Activated CD4-positive, alpha-beta T cell treated with anti-CD3 and anti-CD28 coated beads for 1 hour (primary cell): Measurements from ENCODE around the gene ENTPD5.
A peak's percentile ranks its signal among the peaks of the same experiment; 100 is the strongest.
"Not testable (repeated sequence)": the region's sequence is repeated elsewhere in the genome, so short reads cannot be mapped to it uniquely, and the experiment has no call there.

Experiments used
- DNase-seq: peaks from one replicate; pipeline ENCODE4 v3.0.0-alpha.2; 2020

ENTPD5 gene

DNA sequence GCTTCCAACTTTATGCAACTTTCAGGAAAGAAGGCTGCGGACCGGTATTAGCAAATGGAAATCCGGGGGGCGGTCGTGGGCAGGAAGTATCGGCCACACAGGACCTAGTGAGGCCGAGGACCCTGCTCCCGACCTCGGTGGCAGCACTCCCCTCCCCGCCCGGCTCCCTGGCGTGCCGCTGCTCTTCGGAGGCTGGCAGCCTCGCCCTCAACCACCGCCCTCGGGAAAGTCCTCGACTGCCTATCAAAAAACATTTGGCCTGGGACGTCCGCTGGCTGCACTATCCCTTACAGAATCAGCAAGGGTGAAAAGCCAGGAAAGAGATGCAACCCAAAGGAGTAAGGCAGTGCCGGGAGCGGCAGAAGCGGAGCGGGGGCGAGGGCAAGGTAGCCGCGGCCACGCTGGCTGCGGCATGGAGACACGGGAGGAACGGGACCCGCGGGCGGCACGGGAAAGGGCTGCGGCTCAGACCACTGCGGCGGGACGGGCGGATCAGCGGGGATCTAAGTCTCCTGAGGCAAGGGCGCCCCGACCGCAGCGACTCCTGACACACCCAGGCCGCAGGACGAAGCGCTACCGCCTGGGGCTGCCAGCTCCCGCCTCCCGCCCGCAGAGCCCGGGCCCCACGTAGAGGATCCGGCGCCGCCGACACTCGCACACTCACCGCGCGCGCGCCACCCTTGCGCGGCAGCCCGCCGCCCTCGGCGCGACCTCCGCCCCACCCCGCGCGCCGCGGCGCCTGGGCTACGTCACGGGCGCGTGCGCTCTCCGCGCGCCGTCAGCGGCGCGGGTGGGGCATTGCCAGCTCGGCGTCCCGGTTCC lies at the start of gene ENTPD5, which contains the start of gene BBOF1:
ENTPD5 (minus strand) TSS at position 703 of the 822 bp plus-strand sequence. CDS start 31,186 bp downstream, outside the sequence.
BBOF1 (plus strand) TSS at position 764 of the 822 bp plus-strand sequence. CDS start 130 bp downstream, outside the sequence.
- DNase-seq: peak; percentile 79

DNA sequence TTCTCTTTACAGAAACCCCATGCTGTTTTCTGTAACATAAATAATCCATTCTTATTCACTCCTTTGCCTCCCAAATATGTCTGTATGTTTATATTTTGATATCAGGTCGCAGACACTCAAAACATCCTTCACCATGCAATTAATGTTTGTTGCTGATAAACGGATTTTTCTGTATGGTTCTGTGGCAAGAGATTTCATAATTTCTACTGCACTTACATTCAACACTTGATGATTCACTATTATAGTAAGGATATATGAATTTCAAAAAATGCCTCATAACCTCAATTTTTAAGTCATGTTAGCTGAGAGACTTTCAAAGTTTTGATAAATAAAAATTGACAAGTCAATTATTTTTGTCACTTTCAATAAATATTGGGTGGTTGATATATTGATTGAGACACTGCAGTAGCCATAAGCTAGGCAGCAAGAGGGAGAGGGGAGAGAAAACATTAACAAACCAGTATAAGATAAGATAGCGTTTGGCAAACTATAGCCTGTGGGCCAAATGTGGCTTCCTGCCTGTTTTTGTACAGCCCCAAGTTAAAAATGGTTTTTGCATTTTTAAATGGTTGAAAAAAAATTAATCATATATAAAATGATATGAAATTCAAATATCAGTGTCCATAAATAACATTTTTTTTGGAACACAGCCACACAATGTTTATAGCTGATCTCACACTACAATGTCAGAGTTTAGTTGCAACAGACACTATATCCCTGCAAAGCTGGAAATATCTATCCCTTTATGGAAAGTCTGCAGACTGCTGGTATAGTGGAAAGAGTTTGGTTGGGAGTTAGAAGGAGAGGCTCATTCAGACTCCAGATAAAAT lies 46.9 kb upstream of the ENTPD5 start:
- DNase-seq: no peak

DNA sequence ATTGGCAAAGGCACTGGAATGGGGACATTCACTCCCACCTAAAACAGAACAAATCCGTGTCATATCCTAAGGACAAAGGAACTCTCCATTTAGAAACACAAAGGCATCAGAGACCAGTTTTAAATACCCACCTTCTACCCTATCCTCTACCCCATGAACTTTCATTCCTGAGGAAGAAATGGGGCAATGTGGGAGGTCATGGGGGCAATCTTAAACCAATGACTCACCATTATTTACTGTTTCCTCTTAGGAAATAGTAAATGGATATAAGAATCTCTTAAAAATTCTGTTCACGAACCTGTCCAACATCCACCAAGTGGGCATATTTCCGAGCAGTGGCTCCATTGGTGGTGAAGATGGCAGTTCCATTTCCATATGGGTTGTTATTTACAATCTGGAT lies 45.8 kb upstream of the ENTPD5 start:
- DNase-seq: no peak

- DNase-seq: no peak
These were observed 45.3 kb upstream of the ENTPD5 start for GRCh38 chr14:74064426-74064825.

- no peak for DNase-seq
These were observed 43.7 kb upstream of the ENTPD5 start for GRCh38 chr14:74062809-74063150.

DNA sequence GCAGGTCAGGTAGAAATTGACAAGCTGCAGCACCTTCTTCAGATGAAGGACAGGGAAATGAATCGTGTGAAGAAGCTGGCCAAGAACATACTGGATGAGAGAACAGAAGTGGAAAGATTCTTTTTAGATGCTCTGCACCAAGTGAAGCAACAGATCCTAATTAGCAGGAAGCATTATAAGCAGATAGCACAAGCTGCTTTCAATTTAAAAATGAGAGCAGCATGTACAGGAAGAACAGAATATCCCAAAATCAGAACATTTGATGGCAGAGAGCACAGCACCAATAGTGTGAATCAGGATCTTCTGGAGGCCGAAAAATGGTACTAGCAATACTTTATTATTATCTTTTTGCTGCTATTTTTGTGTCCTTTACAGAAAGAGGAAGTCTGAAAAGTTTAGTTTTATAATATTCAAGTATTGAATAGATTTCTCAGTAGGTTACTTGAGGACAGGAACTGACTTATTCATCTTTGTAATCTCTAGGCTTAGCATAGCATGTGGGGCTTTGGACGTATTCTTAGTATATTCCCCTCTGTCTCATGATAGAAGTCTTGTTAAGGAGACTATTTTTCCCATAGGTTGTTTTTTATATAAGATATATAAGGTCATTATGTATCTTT lies 30.9 kb upstream of the ENTPD5 start:
- no peak for DNase-seq

DNA sequence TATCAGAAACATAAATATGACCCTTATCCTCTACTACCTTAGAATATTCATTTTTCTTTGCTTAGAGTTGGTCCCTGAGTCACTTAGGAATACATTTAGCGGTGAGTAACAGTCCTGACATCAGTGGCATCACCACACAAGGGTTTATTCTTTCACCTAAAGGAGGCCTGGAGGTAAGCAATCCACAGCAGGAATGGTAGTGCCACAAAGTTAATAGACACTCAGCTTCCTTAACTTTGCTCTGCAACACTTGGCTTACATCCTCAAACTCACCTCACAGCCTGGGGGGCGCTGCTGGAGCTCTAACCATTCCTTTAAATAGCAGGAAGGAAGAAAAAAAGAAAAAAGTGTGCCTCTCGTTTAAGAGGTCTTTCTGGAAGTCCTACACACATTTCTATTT lies 29.2 kb upstream of the ENTPD5 start:
- DNase-seq: no peak

DNA sequence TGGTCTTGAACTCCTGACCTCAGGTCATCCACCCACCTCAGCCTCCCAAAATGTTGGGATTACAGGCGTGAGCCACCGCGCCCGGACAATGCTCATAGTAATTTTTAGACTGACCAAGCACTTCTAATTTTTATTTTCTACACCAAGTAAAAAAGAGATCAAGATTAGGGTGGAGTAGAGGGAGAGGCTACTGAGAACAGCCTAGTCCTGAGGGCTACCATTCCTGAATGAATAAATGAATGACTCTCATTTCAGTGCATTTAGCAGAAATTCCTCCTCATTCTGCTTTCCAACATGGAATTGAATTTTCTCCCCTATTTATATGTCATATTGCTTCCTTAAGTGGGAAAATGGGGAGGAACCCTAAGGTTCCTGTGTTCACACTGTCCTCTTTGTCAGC lies 26.4 kb upstream of the ENTPD5 start:
- DNase-seq: no peak

- no peak for DNase-seq
These were observed 23.2 kb upstream of the ENTPD5 start for GRCh38 chr14:74042296-74042695.

DNA sequence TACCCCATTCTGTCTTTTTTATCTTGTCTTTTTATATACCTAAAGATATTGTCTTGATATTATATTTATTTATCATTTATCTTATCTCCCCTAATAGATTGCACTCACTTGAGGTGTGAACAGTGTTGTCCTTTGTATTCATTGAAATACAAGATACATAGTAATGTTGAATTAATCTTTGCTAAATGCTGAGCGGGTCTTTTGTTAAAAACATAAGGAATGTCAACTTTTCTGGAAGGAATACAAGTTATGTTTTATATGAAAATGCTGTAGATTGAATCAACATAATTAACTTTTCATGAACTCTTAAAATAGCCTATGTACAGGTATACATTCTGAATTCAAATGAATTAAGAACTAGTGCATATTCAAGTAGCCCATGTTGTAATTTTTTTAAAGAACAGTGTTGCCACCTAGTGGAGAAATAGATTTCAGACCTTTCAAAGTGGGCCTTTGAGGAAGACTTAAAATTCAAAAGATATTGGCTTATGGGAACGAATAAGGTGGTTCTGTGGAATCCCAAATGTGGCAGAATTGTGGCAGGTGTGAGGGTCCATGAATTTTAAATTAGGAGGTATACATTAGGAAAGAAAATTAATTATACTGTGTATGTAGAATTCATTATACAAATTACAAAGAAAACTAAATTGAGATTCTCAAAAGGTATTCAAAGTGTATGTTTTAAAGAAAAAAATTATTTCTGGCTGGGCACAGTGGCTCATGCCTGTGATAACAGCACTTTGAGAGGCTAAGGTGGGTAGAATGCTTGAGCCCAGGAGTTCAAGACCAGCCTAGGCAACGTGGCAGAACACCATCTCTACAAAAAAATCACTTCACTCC lies 19.2 kb upstream of the ENTPD5 start:
- DNase-seq: no peak

GRCh38 chr14:74035556-74035955 lies 16.5 kb upstream of the ENTPD5 start:
- no peak for DNase-seq

- no peak for DNase-seq
These were observed 15.5 kb upstream of the ENTPD5 start for GRCh38 chr14:74034572-74034971.

- DNase-seq: no peak
These were observed 10.0 kb upstream of the ENTPD5 start for GRCh38 chr14:74029136-74029535.

GRCh38 chr14:74022346-74022745 lies 3.3 kb upstream of the ENTPD5 start:
- no peak for DNase-seq

DNA sequence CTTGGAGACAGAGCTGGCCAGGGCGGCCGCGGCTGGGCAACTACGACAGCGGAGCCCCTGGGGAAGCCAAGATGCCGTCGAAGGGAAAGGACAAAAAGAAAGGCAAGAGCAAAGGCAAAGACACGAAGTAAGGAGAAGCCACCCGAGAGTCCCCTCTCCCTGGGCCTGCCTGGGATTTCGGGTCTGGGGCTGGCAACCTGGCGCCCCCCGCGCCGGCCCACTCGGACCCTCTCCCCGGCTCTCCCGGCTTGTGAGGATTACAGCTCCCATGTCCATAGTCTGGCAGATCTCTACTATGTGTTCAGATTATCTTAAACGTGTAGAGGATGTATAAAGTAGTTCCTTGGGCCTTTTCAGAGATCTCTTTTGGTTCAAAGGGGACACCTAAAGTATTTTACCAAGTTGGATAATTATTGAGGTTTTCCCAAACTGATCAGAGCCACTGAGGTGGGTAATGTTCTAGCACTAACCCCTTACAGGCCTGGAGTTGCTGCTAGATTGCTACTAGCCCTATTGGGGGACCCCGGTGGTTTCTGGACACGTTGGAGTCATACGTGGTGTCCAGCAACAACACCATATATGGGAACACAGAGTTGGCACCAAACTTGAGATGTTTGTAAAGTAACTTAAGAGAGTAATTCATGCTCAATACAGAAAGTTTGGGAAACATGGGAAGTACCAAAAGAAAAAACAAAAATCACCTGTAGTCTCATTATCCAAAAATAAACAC lies 485 bp upstream of the ENTPD5 start:
- no peak for DNase-seq

GRCh38 chr14:74018174-74018585 lies 908 bp downstream of the ENTPD5 start:
- DNase-seq: no peak

DNA sequence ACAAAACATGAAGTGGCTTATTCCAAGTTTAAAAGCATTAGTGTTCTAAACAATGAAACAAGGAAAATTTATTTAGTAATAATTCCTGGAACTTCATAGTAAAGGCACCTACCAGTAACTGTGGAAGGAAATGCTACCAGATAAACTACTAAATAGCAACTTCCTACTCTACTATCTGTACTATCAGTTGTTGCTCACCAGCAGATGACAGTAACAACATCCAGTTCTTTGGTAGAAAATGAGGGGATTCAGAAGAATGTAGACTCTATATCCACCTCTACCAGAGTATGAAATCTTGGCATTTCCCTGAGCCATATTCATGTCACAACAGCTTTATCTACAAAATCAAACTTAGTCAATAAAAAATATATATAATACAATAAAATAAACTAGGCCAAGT lies 3.1 kb downstream of the ENTPD5 start:
- no peak for DNase-seq

DNA sequence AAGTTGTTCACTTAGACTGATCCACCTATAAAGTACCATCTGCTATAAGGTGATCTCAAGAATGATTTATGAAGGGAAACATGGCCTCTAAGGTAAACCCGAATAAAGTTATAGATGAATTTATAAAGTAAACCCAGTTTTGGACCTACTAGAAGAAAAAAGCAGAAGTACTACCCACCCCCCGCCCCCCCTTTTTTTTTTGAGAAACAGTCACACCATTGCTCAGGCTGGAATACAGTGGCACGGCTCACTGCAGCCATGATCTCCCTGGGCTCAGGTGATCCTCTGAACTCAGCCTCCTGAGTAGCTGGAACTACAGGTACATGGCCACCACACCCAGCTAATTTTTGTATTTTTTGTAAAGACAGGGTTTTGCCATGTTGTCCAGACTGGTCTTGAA lies 3.9 kb downstream of the ENTPD5 start:
- no peak for DNase-seq

GRCh38 chr14:74014299-74014698 lies 4.8 kb downstream of the ENTPD5 start:
- DNase-seq: no peak

DNA sequence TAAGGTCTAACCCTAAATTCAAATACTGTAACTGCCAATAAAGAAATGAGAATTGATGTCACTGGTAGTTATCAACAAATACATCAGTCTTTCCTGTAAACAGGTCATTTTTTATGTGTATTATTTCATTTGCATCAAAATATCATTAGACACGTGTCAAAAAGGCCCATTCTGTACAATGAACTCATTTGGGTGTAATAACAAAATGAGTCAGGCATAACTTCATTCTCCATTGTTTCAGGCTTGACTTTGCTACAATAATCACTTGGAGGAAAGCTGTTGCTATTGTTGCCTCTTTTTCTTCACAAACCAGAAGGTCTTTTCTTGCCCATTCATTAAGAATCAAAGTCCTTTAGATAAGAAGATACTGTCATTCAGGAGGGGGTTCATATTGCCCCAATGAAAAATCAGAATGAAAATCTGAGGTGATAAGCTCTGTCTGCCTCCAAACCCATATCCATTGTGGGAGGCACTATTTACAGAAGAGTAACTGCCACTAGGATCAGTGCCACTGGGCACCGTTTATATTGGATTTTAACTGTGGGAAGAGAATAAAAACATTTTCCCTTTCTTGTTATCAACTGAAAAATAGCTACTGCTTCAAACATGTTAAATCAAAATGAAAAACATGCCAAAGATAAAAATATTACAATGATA lies 10.1 kb downstream of the ENTPD5 start:
- DNase-seq: no peak

DNA sequence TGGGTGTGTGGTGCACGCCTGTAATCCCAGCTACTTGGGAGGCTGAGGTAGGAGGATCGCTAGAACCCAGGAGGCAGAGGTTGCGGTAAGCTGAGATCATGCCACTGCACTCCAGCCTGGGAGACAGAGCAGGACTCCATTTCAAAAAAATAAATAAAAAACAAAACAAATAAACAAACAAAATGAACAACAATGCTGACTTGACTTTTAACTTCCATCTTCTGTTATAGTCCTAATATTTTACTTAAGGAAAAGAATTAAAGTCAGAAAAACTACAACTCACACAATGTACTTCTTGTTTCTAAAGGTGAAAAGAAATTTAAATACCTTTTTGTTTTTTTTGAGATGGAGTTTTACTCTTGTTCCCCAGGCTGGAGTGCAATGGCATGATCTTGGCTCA lies 13.4 kb downstream of the ENTPD5 start:
- DNase-seq: not testable (repeated sequence)
